ENCODE data around the gene LFNG. TPM values are rescaled to one million over a fixed set of nuclear protein-coding genes. Genes with fewer than 3 reads are reported as not detected.
"Not testable (repeated sequence)": the region's sequence is repeated elsewhere in the genome, so short reads cannot be mapped to it uniquely, and the experiment has no call there.

Gene LFNG
- total RNA-seq, 2 experiments from 2014 or later: 101 to 104 TPM

DNA sequence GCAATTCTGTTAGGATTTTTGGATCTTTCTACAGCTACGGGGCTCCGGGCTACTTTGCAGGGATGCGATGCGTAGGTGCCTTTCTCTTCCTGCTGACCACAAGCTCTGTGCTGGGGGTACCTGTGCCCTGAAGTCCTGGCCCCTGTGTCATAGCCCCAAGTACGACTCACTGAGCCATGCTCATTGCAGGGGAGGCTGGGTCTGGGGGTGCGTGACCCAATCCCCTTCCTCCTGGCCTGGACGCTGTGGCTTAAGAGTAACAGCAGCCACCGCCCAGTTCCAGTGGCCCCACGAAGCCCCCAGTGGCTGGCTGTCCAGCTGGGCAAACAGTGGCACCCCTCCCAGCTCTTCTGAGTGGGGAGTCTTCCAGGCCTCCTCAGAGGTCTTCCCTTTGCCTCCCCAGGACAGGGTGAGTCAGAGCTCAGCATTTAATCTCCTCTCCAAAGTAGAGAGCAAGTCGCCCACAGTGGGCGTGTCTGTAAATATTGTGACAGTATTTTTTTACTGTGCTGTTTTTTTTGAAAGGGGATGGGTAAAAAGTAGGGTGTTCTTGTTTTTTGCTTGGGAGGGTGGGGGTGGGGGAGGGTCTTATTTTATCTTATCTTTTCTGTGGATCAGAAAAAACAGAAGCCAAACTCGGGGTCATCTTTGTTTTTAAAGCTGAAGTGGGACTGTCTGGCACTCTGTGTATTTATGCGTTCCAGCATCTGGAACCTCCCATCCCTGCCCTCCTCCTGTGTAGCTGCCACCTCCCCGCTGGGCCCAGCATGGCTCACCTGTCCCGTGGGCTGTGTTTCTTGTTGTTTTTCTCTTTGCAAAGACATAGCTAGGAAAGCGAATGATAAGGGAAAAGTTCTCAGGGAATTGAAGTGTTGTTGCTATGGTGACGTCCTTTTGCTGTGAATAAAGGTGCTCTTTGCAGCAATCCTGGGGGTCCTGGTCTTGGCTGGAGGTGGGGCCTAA, 8.2 kb downstream of the LFNG start:
- H3K4me1 Mint-ChIP-seq: peaks cover 73% of the 10 kb centered on the region

DNA sequence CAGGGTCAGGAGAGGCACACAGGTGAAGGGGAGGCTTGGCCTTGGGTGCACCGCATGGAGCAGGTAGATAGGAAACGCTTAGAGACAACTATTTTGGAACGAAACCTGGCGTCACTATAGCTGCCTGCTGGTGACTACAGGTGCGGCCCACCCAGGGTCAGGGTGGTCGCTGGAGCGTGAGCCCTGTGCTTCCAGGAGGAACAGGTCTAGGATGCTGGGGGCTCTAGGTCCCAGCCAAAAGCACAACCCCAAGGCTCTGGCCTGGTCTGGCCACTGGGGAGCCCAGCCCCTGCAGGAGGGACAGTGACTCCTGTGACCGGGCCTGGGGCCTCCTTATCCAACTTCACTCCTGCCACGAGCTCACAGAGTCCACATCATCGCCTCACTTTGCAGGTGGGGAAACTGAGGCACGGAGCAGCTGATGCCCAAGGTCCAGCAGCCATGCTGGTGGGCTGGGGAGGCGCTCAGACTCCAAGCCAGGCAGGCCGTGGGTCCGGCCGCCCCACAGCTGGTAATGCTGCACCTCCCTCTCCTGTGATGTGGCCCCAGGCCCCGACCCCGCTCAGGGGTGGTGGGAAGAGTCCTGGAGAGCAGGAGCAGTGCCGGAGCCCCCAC, 9.0 kb downstream of the LFNG start:
- Mint-ChIP-seq H3K27me3 (no peaks in the 10 kb centered on the region), H3K27ac (peak overlapping the region; percentile 95), H3K36me3 (peaks cover 13% of the 10 kb centered on the region), H3K4me1 (peaks cover 66% of the 10 kb centered on the region), H3K9me3 (ENCODE audit: low read depth) (no peaks in the 10 kb centered on the region), H3K4me3 (no peak overlapping the region)
- DNase-seq (no peak), ATAC-seq (no peak)
- CTCF ChIA-PET: interaction anchor here (1.1 to 2.3 kb wide), 2 partner anchors 50 to 182 kb away, joined by 3 to 9 read pairs; no protein-coding TSS in a partner anchor

More for the DNA sequence above, 8.2 kb downstream of the LFNG start:
- no peaks in the 10 kb centered on the region for H3K27me3 Mint-ChIP-seq
- DNase-seq (peak; percentile 74), ATAC-seq (peak; percentile 13)
- CTCF ChIA-PET: interaction anchor here (1.1 to 2.3 kb wide), 2 partner anchors 49 to 182 kb away, joined by 3 to 9 read pairs; no protein-coding TSS in a partner anchor
- peaks cover 17% of the 10 kb centered on the region for H3K36me3 Mint-ChIP-seq
- peak overlapping the region; percentile 95 for H3K27ac Mint-ChIP-seq
- no peaks in the 10 kb centered on the region for H3K9me3 Mint-ChIP-seq (ENCODE audit: low read depth)
- H3K4me3 Mint-ChIP-seq: no peak overlapping the region

DNA sequence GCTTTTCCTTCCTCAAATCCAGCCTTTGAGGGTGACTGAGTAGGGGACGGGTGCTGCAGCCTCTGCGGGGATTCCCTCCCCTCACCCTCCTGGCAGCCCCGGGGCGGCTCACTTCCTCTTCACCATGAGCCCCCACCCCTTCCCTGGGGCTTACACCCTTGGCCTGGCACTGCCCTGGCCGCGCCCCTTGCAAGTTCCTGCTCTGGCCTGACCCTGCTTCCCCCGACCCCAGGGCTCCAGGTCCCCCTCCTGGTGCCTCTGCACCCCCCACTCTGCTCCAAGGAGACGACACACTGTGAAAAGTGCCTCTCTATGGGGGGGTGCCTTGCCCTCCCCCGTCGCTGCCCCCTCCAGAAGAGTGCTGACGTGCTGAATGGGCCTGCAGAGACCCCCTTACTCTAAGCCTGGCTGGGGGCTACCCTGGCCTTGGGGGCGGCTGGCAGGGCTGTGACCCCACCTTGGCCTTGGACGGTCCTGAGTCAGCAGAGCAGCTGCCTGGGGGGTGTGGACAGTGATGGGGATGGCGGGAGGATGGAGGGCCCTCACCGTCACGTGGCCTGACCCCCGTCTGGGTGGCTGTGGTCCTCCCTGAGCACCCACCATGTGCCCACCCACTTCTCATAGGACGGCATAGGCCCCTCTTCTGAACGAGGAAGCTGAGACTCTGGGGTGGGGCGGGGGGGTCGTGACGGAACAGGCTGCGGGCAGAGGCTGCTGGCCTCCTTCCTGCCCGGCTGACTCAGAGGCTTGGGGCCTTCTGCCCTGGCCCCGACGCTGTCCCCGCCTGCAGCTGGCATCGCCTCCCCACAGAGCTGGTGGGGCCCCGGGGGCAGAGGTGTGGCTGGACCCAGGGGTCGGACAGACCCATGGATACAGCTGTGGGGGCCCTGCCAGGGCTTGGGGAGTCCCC, 9.8 kb downstream of the LFNG start:
- Mint-ChIP-seq H3K9me3 (ENCODE audit: low read depth) (no peaks in the 10 kb centered on the region), H3K4me3 (peak overlapping the region; percentile 67), H3K4me1 (peaks cover 58% of the 10 kb centered on the region), H3K27ac (peak overlapping the region; percentile 95), H3K36me3 (peaks cover 13% of the 10 kb centered on the region), H3K27me3 (no peaks in the 10 kb centered on the region)
- peak; percentile 80 for DNase-seq
- ATAC-seq: peak; percentile 54
- CTCF ChIA-PET: interaction anchor here (0.6 to 2.3 kb wide), 8 partner anchors 9 to 180 kb away, joined by 3 to 9 read pairs (median 3); partner anchors contain the start of gene IQCE

DNA sequence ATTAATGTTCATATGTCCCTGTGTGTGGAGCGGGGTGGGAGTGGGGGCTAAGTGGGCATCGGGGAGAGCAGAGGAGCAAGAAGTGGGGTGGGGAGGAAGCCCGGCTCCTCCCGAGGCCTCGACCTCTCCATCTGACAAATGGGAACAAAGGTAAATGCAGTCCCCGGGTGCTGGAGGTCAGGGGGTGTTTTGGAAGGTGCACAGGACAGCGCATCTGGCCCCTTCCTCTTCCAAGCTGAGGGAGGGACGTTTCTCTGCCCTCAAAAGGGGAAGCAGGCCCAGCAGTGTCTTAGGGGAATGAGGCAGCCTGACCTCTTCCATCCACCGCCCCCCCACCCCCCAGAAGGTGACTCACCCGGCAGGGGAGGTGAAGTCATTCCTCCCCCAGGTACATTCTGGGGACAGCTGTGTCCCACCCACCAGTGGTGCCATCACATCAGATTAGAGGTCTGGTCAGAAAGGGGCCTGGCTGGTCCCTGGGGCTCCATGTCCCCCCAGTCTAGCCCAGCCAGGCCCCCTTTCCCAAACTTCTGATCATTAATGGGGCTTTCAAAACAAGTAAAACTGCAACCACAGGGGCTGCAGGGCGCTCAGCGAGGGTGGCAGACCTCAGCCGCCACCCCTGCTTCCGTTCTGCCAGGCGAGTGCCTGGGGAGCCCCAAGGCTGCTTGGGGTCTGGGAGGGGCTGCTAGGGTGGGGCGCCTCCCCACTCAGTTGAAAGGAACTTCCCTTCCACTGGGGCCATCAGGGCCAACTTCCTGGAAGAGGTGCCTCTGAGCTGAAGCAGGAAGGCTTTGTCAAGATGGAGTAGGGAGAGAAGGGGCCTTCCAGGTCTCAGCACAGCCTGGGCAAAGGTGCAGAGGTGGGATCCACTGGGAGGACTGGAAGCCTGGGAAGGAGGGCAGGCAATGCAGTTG, 10.8 kb downstream of the LFNG start:
- CTCF ChIA-PET: interaction anchor here (0.6 to 2.3 kb wide), 7 partner anchors 10 to 179 kb away, joined by 3 to 9 read pairs (median 3); partner anchors contain the start of gene IQCE
- ATAC-seq (peak; percentile 63), DNase-seq (peak; percentile 91)
- Mint-ChIP-seq H3K27me3 (no peaks in the 10 kb centered on the region), H3K4me1 (peaks cover 58% of the 10 kb centered on the region), H3K36me3 (peaks cover 13% of the 10 kb centered on the region), H3K27ac (peak overlapping the region; percentile 95), H3K4me3 (peak overlapping the region; percentile 67), H3K9me3 (ENCODE audit: low read depth) (no peaks in the 10 kb centered on the region)

DNA sequence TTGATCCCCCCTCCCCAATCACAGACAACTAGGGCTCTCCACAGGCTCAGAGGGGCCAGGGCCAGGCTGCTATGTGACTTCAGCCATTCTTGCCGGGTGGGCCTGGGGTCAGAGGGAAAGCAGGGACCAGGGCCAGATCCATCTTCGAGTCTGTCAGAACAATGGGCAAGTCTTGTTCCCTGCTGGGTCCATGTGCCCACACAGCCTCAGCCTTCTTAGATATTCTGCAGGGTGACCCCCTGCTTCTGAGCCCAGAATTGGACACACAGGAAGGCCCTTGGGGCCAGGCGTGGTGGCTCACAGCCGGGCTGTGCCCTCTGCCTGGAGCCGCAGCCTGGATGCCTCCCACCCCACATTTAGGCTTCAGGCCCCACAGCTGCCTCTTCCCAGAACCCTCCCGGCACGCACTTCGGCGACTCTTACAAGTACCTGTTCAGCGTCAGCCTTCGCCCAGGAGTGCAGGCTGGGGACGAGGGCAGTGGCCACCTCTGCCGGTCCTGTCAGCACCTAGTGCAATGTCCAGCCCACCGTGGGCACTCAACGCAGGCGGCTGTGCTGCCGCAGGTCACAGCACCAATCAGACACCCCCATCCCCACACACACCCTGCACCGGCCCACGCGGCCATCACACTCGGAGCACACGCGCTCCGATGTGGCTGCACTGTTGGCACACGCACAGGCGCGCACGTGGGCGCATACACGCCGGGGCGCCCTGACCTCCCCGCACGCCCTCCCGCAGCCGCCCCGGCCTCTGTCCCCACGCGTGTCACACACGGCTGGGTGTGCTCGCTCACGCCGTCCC, 11.6 kb downstream of the LFNG start:
- DNase-seq; H3K9me3 Mint-ChIP-seq (ENCODE audit: low read depth); H3K27me3 Mint-ChIP-seq; ATAC-seq: not testable (repeated sequence)
- Mint-ChIP-seq H3K36me3 (peaks cover 11% of the 10 kb centered on the region), H3K4me1 (peaks cover 51% of the 10 kb centered on the region), H3K27ac (peak overlapping the region; percentile 95), H3K4me3 (peak overlapping the region; percentile 67)
- CTCF ChIA-PET: interaction anchor here (2.2 to 2.3 kb wide), 2 partner anchors 10 to 179 kb away, joined by 8 to 9 read pairs; no protein-coding TSS in a partner anchor

DNA sequence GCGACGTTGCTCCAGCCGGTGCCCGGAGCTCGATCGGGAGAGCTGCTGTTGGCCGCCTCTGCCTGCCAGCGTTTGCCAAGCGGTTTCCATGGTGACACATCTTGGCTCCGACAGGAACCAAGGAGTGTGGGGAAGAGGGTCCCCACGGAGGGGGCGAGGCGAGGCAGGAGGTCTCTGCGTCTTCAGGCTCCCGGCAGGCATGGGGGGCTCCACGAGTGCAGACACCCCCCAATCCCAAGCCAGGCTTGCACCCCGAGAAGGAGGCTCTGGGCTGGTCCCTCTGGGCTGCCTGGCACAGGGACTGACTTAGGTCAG, 12.2 kb downstream of the LFNG start:
- DNase-seq, H3K27ac Mint-ChIP-seq, ATAC-seq: not testable (repeated sequence)

DNA sequence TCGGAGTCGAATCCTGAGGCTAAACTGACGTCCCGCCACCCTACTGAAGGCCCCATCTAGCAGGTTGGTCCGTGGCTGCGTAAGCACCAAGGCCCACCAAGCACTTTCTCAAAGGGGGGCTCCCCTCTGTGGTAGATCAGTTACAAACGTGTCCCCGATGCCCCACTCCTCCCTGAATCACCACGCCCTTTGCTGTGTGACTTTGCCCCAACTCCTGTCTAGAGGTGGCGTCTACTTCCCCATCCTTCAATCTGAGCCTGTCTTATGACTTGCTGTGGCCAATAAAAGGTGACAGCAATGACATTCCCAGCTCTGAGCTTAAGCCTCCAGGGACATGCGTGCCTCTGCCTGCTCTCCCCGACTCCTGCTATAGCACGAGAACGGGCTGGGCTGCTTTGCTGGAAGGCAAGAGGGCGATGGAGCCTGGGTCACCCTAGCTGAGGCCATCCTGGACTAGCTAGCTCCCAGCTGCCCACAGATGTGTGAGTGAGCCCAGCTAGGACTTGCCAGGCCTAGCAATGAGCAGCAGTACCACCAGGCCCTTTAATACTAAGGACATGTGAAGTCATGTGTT, 12.7 kb downstream of the LFNG start:
- CTCF ChIA-PET; H3K27me3 Mint-ChIP-seq; H3K4me3 Mint-ChIP-seq; DNase-seq; H3K36me3 Mint-ChIP-seq; ATAC-seq; H3K9me3 Mint-ChIP-seq (ENCODE audit: low read depth): not testable (repeated sequence)
- Mint-ChIP-seq H3K27ac (peak overlapping the region; percentile 69), H3K4me1 (peaks cover 42% of the 10 kb centered on the region)

More for the DNA sequence above, 12.2 kb downstream of the LFNG start:
- H3K4me1 Mint-ChIP-seq: peaks cover 47% of the 10 kb centered on the region
- CTCF ChIA-PET: interaction anchor here (2.3 kb wide), 1 partner anchor 178 kb away, joined by 8 read pairs; no protein-coding TSS in a partner anchor
- not testable (repeated sequence) for H3K9me3 Mint-ChIP-seq (ENCODE audit: low read depth); H3K4me3 Mint-ChIP-seq; H3K36me3 Mint-ChIP-seq; H3K27me3 Mint-ChIP-seq

DNA sequence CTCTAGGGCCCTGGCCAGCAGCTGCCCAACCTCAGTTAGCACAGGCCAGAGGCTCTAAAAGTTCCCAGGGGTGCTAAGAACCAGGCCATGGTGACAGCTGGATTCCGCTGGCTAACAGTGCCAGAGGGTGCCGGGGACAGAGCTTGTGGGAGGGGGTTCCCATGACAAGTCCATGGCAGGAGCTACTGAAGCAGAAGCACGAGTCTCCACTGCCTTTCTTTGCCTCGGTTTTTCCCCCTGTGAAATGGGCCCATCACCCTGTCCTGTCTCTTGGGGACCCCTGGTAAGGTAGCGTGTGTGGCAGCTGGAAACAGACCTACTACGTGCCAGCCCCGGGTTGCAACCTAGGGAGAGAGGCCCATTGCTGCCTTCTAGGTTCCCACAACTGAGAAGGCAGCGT, 13.2 kb downstream of the LFNG start:
- H3K4me1 Mint-ChIP-seq: peaks cover 37% of the 10 kb centered on the region
- CTCF ChIA-PET: interaction anchor here (0.7 kb wide), 1 partner anchor 84 kb away, joined by 3 read pairs; no protein-coding TSS in a partner anchor

DNA sequence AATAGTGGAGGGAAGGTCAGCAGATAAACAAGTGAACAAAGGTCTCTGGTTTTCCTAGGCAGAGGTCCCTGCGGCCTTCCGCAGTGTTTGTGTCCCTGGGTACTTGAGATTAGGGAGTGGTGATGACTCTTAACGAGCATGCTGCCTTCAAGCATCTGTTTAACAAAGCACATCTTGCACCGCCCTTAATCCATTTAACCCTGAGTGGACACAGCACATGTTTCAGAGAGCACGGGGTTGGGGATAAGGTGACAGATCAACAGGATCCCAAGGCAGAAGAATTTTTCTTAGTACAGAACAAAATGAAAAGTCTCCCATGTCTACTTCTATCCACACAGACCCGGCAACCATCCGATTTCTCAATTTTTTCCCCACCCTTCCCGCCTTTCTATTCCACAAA, 14.0 kb downstream of the LFNG start:
- H3K27ac Mint-ChIP-seq; H3K9me3 Mint-ChIP-seq (ENCODE audit: low read depth); H3K36me3 Mint-ChIP-seq; ATAC-seq; H3K4me3 Mint-ChIP-seq; H3K27me3 Mint-ChIP-seq; DNase-seq: not testable (repeated sequence)
- CTCF ChIA-PET: interaction anchor here (0.7 kb wide), 1 partner anchor 83 kb away, joined by 3 read pairs; no protein-coding TSS in a partner anchor
- peaks cover 29% of the 10 kb centered on the region for H3K4me1 Mint-ChIP-seq

More for the DNA sequence above, 13.2 kb downstream of the LFNG start:
- H3K4me3 Mint-ChIP-seq; H3K27ac Mint-ChIP-seq; ATAC-seq; H3K27me3 Mint-ChIP-seq; H3K9me3 Mint-ChIP-seq (ENCODE audit: low read depth); H3K36me3 Mint-ChIP-seq; DNase-seq: not testable (repeated sequence)

DNA sequence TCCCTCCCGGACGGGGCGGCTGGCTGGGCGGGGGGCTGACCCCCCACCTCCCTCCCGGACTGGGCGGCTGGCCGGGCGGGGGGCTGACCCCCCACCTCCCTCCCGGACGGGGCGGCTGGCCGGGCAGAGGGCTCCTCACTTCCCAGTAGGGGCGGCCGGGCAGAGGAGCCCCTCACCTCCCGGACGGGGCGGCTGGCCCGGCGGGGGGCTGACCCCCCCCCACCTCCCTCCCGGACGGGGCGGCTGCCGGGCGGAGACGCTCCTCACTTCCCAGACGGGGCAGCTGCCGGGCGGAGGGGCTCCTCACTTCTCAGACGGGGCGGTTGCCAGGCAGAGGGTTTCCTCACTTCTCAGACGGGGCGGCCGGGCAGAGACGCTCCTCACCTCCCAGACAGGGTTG, 14.6 kb downstream of the LFNG start:
- H3K27me3 Mint-ChIP-seq; CTCF ChIA-PET; ATAC-seq; DNase-seq; H3K9me3 Mint-ChIP-seq (ENCODE audit: low read depth); H3K36me3 Mint-ChIP-seq; H3K27ac Mint-ChIP-seq; H3K4me3 Mint-ChIP-seq: not testable (repeated sequence)
- peaks cover 23% of the 10 kb centered on the region for H3K4me1 Mint-ChIP-seq

Measured in activated CD8-positive, alpha-beta memory T cell treated with anti-CD3 and anti-CD28 coated beads, Interleukin-2, amount 10 ng/mL, durations not matched to agents 7 days and 5 days (primary cell).